Suppressor macrophage treated with lipopolysaccharide for 1 hour (primary cell): ENCODE measurements around the gene NEURL1.
"Not testable (repeated sequence)": the region's sequence is repeated elsewhere in the genome, so short reads cannot be mapped to it uniquely, and the experiment has no call there.

Experiments
- DNase-seq, 3 donors: peaks; one replicate each; pipeline ENCODE4 v3.0.0-alpha.2; 2020 to 2022

The NEURL1 gene

GRCh38 chr10:103465411-103466179 is 27.9 kb upstream of the NEURL1 start:
- DNase-seq = peak; percentile 74 to 88 (median 76)

DNA sequence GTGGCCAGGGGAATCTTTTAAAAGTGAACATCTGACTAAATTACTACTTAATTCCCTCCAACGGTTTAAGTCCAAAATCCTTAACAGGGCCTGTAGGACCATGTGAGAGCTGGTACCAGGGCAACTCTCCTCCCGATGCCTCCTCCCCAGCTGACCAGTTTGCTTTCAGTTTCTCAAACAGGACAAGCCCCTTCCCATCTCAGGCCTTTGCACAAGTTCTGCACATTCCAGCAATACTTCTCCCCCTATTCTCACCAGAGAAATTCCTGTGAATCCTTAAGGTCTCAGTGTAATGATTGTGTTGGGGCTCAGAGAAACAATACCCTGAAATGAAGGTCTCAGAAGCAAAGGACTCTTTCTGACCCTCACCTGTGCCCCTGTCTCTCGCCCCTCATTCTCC is 26.8 kb upstream of the NEURL1 start:
- peak in 1 of 3 donors; percentile 29 for DNase-seq

DNA sequence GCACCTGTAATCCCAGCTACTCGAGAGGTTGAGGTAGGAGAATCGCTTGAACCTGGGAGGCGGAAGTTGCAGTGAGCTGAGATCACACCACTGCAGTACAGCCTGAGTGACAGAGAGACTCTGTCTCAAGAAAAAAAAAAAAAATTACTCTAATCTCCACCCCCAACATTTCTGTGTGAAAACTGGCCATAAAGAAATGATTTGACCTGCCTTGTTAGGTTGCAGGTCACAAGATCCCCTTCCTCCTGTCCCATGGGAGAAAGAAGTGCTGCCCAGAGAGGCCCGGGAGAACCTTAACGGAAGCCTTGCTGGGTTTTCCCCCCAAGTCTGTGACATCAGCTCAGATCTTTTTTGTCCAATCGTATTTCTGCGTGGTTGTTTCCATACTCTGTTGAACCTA is 26.1 kb upstream of the NEURL1 start:
- peak; percentile 42 to 56 (median 47) for DNase-seq

GRCh38 chr10:103469201-103469600 is 24.3 kb upstream of the NEURL1 start:
- DNase-seq = peak; percentile 56 to 71 (median 62)

DNA sequence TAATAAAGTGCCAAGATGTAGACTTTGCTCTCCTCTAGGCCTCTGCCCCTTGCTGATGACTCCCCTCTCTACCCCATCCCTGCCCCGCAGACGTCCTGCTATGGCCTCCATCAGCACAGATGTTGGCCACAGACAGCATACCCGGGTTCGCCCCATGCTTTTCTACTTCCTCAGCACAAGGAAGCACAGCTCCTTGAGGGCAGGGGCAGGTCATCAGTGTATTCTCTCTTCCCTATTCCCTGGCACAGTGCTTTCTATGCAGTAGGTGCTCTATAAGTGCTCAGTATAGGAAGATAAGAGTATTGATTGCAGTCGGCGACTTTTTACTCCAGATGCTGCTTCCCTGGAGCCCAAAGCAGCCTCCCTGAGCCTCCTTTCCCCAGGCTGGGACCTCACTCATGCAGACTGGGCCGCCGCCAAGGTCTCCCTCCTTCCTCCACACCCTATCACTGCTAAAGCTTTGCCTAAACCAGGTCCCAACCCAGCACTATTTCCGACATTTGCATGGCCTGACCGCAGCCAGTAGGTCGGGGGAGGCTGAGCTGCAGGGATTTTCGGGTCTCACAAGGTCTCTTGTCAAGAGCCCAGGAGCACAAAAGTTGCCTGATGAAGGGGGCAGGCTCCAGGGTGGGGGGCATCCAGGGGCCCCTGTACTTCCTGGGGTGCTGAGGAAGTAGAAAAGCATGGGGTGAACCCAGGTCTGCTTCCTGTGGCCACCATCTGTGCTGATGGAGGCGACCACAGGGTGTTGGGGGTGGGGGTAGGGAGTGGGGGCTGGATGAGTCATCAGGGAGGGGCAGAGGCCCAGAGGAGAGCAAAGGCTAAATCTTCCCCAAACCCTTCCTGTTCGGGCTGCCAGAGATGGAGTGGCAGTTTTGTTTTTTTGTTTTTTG is 22.5 kb upstream of the NEURL1 start:
- peak; percentile 54 to 67 (median 60) for DNase-seq

- DNase-seq = no peak
Observed at GRCh38 chr10:103472005-103472404, 21.5 kb upstream of the NEURL1 start.

DNA sequence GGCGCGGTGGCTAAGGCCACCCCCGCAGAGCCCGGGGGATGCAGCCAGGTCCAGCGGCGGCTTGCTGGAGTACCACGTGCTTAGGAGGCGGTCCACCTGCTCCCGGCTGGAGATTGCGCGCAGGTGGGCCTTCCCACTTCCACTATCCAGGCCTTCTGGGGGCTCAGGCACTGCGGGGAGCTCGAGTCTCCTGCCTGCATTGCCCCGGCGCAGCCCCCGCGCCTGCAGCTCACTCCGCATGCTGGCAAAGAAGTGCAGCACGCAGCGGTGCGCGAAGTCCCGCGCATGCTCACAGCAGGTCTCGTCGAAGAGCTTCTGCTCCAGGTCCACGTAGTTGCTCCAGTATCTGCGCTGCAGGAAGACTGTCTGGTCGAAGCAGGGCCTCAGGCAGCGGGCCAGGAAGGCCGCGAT is 20.2 kb upstream of the NEURL1 start:
- DNase-seq = no peak

DNA sequence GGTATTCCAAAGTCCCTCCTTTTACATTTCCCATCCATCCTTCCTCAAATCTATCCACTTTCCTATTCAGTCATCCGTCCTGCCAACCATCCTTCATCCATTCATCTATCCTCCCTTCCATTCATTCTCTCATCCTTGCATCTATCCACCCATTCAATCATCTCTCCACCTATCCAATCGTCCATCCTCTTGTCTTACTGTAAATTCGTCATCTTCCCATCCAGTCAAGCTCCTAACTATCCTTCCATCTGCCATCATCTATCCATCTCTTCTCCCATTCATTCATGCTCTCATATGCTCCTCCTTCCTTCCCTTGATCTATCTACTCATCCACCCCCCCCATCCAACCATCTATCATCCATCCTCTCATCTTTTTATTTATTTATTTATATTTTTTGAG is 19.4 kb upstream of the NEURL1 start:
- no peak for DNase-seq

DNA sequence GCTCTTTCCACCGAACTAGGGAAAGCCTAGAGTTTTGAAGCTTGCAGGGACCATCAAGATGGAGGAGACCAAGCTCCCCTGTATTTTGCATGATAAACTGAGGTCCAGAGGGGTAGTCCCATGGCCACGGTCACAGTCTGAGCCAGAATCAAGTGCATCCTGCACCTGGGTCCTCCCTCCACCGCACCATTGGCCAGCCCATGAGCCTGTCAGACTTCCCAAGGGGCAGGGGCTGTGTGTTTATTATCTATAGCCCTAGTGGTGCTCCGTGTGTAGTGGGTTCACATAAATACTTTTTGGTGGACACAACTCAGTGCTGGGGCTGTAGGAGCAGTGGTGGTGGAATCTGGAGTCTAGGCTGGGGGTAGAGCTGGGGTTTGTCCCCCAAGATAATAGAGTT is 18.1 kb upstream of the NEURL1 start:
- no peak for DNase-seq

GRCh38 chr10:103476046-103476768 is 17.3 kb upstream of the NEURL1 start:
- DNase-seq = peak; percentile 38 to 65 (median 48)

GRCh38 chr10:103478671-103479070 is 14.8 kb upstream of the NEURL1 start:
- DNase-seq = no peak

DNA sequence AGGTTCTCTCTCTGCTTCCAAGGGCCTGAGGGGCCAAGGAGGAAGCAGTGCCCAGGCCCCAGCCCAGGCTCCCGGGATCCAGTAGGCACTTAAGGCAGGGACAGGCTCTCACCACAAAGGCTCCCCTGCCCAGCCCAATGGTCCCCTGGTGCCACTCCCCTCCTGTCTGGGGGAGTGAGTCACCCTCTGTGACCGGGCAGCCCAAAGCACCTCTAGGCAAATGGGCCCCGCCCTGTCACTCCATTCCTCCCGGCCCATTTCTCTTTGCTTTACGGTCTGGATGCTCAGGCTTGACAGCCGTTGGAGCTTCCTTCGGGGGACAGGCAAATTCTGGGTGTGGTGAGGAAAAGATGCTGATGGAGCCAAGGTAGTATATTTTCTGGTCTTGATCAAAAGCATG is 14.4 kb upstream of the NEURL1 start, which contains the start of gene CALHM3:
TSS of gene CALHM3 (minus strand) at position 106 of the 400 bp plus-strand sequence. CDS start 208 bp downstream, outside the sequence.
- no peak for DNase-seq

- DNase-seq = peak; percentile 32 to 49 (median 49)
Observed at GRCh38 chr10:103480521-103480920, 13.0 kb upstream of the NEURL1 start.

- DNase-seq = peak; percentile 83 to 89 (median 85)
Observed at GRCh38 chr10:103481974-103482531, 11.5 kb upstream of the NEURL1 start.

- DNase-seq = not testable (repeated sequence)
Observed at GRCh38 chr10:103486635-103487409, 6.7 kb upstream of the NEURL1 start.

DNA sequence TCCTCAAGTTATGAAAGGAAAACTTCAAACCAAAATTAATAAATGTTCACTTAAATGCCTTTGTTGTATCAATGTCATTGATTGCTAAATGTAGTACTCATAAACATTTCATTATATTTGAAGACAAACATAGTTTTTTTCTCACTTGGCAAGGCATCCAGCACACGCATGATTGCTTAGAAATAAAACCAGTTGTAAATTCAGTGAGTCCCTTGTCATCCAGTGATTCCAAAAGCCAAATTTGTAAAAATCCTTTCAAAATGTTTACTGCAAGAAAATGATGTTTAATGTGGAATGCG is 6.1 kb upstream of the NEURL1 start:
- no peak for DNase-seq

- no peak for DNase-seq
Observed at GRCh38 chr10:103490986-103491314, 2.6 kb upstream of the NEURL1 start.

DNA sequence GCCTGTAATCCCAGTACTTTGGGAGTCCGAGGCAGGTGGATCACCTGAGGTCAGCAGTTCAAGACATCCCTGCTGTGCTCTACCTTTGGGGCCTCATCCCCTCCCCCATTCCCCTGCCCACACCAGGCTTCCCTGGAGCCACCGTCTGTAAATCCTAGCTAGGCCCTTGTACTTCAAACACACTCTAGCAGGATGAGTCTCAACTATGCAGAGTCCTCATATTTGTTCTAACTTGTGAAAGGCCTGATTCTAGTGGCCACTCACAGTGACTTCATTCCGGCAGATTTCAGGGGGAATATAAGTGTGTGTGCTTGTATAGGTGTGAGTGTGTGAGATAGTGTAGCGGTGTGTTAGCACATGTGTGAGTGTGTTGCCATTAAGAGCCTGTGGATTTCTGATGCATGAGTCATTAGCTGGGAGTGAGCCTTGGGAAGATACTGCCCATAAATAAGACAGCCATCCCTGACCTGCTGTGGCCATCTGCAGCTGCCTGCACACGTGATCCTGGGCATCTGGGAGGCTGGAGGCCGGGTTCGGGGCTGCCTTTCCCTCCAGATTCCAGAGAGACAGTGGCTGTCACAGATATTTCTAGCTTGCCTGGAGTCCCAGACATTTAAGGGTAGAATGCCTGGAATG is 1.7 kb upstream of the NEURL1 start:
- DNase-seq = no peak

DNA sequence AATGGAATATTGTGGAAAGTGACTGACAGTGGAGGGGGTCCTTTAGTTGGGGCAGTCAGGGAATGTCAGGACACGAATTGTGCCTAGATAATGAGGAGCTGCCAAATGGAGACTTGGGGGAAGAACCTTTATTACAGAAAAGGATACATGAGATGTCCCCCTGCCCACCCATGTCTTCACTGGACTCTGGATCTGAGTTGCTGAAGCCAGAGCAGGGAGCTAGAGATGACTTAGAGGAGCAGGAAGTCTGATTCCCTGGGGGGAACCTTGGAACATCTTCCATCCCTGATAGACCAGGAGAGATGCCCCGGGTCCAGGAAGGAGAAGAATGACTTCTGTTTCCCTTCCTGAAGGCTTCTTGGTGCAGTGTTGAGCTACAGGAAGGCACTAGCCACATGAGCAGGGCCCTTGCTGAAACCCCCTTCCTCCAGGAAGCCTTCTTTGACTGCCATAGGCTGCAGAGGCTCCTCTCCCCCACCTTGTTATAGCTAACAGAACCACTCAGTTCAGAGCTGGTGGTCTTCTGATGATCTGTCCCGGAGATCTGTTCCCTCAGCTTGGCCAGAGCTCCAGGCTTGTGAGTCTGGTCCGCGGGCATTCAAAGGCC is 747 bp upstream of the NEURL1 start:
- no peak for DNase-seq

GRCh38 chr10:103493916-103494877 is 692 bp downstream of the NEURL1 start:
- DNase-seq = peak; percentile 27 to 62 (median 46)
